Neural cell (in vitro differentiated cells): Measurements from ENCODE around the gene SORCS1.

Experiments used
- MXI1 ChIP-seq: fragments of 450-650 bp; conservative IDR thresholded peaks from 2 replicates; pipeline ENCODE4 v1.6.1; 2014; ENCODE audit warnings: antibody characterized with exemption, mild to moderate bottlenecking; ENCODE audit not compliant: poor library complexity, severe bottlenecking
- POLR2AphosphoS5 ChIP-seq: IDR thresholded peaks from 2 replicates; pipeline ENCODE4 v1.6.1; 2012
- SMC3 ChIP-seq: fragments of 450-650 bp; conservative IDR thresholded peaks from 2 replicates; pipeline ENCODE4 v1.6.1; 2014; ENCODE audit warnings: antibody characterized with exemption, mild to moderate bottlenecking, moderate library complexity; ENCODE audit not compliant: poor library complexity
- TAF1 ChIP-seq: IDR thresholded peaks from 2 replicates; pipeline ENCODE4 v1.6.1; 2012; ENCODE audit warnings: low read depth
- TF ChIP-seq, protein P1 (sequence below): IDR thresholded peaks from 2 replicates; pipeline ENCODE4 v1.6.1; 2012; ENCODE audit warnings: borderline replicate concordance
- TF ChIP-seq, protein P2 (sequence below): fragments of 450-650 bp; IDR thresholded peaks from 2 replicates; pipeline ENCODE4 v1.5.1; 2014; ENCODE audit warnings: antibody characterized with exemption, mild to moderate bottlenecking, moderate library complexity; ENCODE audit not compliant: poor library complexity, severe bottlenecking

DNA sequence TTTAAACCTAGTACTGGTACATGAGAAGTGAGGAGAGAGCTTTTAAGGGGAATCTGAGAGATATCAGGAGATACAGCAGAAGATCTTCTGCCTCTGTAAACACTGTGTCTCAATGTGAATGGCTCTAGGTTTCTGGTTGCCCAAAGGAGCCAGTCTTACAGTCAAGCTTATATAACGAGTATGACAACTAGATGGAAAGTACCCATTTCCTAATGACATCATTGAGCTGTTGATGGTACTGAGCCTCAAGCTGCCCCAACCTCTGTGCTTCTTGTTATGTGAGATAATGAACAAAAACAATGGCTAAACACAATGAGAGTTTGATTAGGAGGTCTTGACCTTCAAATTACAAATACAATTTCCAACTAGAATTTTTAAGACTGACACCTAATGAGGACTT is 451.5 kb downstream of the SORCS1 start:
- TF ChIP-seq POLR2AphosphoS5 (no peak), MXI1 (no peak), SMC3 (no peak), TAF1 (no peak)
- TF ChIP-seq, protein P1, sequence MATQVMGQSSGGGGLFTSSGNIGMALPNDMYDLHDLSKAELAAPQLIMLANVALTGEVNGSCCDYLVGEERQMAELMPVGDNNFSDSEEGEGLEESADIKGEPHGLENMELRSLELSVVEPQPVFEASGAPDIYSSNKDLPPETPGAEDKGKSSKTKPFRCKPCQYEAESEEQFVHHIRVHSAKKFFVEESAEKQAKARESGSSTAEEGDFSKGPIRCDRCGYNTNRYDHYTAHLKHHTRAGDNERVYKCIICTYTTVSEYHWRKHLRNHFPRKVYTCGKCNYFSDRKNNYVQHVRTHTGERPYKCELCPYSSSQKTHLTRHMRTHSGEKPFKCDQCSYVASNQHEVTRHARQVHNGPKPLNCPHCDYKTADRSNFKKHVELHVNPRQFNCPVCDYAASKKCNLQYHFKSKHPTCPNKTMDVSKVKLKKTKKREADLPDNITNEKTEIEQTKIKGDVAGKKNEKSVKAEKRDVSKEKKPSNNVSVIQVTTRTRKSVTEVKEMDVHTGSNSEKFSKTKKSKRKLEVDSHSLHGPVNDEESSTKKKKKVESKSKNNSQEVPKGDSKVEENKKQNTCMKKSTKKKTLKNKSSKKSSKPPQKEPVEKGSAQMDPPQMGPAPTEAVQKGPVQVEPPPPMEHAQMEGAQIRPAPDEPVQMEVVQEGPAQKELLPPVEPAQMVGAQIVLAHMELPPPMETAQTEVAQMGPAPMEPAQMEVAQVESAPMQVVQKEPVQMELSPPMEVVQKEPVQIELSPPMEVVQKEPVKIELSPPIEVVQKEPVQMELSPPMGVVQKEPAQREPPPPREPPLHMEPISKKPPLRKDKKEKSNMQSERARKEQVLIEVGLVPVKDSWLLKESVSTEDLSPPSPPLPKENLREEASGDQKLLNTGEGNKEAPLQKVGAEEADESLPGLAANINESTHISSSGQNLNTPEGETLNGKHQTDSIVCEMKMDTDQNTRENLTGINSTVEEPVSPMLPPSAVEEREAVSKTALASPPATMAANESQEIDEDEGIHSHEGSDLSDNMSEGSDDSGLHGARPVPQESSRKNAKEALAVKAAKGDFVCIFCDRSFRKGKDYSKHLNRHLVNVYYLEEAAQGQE: no peak
- TF ChIP-seq, protein P2, sequence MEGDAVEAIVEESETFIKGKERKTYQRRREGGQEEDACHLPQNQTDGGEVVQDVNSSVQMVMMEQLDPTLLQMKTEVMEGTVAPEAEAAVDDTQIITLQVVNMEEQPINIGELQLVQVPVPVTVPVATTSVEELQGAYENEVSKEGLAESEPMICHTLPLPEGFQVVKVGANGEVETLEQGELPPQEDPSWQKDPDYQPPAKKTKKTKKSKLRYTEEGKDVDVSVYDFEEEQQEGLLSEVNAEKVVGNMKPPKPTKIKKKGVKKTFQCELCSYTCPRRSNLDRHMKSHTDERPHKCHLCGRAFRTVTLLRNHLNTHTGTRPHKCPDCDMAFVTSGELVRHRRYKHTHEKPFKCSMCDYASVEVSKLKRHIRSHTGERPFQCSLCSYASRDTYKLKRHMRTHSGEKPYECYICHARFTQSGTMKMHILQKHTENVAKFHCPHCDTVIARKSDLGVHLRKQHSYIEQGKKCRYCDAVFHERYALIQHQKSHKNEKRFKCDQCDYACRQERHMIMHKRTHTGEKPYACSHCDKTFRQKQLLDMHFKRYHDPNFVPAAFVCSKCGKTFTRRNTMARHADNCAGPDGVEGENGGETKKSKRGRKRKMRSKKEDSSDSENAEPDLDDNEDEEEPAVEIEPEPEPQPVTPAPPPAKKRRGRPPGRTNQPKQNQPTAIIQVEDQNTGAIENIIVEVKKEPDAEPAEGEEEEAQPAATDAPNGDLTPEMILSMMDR: no peak
